ENCODE measurements around the gene NDUFB10. TPM values are rescaled to one million over a fixed set of nuclear protein-coding genes. Genes with fewer than 3 reads are reported as not detected.
A peak's percentile ranks its signal among the peaks of the same experiment; 100 is the strongest.

Gene NDUFB10
- total RNA-seq, 4 donors from 2014 or later: 174 to 325 (median 284) TPM

GRCh38 chr16:1977875-1978268, 18.5 kb downstream of the NDUFB10 start:
- no peak for DNase-seq
- H3K9me3 ChIP-seq: no peaks in the 10 kb centered on the region
- intact Hi-C loops (cut with DNase I): no loop called here
- H3K27ac ChIP-seq: no peak overlapping the region
- peaks cover 1 to 13% of the 10 kb centered on the region in 2 donors for H3K4me1 ChIP-seq
- peaks cover 43 to 50% of the 10 kb centered on the region in 2 donors for H3K36me3 ChIP-seq
- WGBS, 2 donors: 93 to 95% methylated on average over 10 to 13 of the region's 18 CpGs
- H3K4me3 ChIP-seq (replicated peaks in 1 of 3): no peak overlapping the region
- TF ChIP-seq CTCF (IDR thresholded peaks at IDR 0.05) (no peak), POLR2A (IDR thresholded peaks at IDR 0.05) (no peak)
- H3K27me3 ChIP-seq: peaks cover 13% of the 10 kb centered on the region

DNA sequence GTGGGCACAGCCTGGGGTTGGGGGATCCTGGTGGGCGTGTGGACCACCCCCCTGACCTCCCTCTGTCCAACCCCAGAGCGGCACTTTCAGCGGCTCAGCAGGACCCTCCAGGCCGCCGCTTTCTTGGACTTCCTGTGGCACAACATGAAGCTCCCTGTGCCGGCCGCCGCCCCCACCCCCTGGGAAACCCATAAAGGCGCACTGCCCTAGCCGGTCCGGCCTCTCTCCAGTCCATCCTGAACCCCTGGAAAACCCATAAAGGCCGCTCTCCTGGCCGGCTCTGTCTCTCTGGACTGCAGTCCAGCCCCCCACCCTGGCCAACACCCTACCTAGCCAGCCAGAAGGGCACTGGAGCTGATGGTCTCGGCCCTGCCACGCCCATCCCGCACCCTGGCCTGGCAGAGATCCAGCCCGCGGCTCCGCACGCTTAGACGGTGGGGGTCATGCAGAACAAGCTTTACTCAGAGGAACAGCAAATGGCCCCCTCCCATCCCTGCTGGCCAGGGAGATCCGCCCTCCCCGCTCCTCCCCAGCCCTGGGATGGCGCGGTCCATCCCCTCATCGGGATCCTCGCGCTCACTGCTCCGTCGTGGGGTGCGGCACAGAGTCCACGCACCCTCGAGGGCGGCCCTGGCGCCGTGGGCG, 19.3 kb downstream of the NDUFB10 start:
- Histone ChIP-seq H3K4me1 (peaks cover 5 to 13% of the 10 kb centered on the region in 2 donors), H3K36me3 (peaks cover 43 to 50% of the 10 kb centered on the region in 2 donors), H3K4me3 (replicated peaks in 1 of 3) (no peak overlapping the region), H3K9me3 (no peaks in the 10 kb centered on the region), H3K27ac (no peak overlapping the region), H3K27me3 (peaks cover 13% of the 10 kb centered on the region)
- TF ChIP-seq POLR2A (IDR thresholded peaks at IDR 0.05) (no peak), CTCF (IDR thresholded peaks at IDR 0.05) (no peak)
- intact Hi-C loops (cut with DNase I): no loop called here
- 76 to 97% methylated on average over 5 to 13 of the region's 37 CpGs for WGBS, 2 donors
- no peak for DNase-seq

GRCh38 chr16:1979271-1980029, 20.1 kb downstream of the NDUFB10 start:
- intact Hi-C loops (cut with DNase I): no loop called here
- H3K27ac ChIP-seq: no peak overlapping the region
- 28 to 38% methylated on average over 11 to 43 of the region's 70 CpGs for WGBS, 2 donors
- peaks cover 42 to 45% of the 10 kb centered on the region in 2 donors for H3K36me3 ChIP-seq
- peak in 1 of 2 donors; percentile 12 for TF ChIP-seq POLR2A (IDR thresholded peaks at IDR 0.05)
- TF ChIP-seq CTCF (IDR thresholded peaks at IDR 0.05): no peak
- H3K9me3 ChIP-seq: no peaks in the 10 kb centered on the region
- DNase-seq: peak; percentile 30 to 54
- H3K4me1 ChIP-seq: peaks cover 5 to 15% of the 10 kb centered on the region in 2 donors
- H3K4me3 ChIP-seq (replicated peaks in 1 of 3): no peak overlapping the region
- peaks cover 13% of the 10 kb centered on the region for H3K27me3 ChIP-seq

DNA sequence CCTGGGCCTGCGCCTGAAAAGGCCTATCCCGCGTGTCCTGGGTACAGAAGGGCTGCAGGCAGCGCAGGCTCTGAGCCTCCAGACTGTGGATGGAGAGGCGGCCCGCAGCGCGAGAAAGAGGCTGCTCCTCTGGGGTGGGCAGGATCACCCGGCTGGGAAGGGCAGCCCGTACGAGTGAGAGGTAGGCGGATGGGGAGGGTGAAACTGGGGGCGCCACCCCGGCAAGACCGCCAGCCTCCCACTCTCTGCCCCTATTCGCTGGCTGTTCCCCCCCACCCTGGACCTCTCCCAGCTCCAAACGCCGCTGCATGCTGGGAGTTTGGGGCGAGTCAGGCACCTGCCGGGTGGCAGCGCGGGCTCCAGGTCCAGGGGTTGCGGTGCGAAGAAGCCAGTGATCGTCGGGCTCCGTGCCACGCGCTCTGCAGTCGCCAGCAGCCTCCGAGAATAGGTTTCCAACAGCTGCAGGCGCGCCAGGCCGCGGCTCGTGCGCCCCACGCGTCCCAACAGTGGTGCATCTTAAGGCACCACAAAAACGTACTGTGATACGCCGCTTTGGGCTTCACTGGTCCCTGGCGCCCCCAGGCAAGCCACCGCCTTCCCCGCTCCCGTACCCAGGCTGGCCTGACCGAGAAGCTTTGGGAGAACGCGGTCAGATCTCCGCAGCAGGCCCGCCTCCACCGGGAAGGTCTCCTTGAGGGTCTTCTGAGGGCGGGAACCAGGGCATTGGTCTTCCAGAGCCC, 20.9 kb downstream of the NDUFB10 start:
- Histone ChIP-seq H3K36me3 (peaks cover 35 to 38% of the 10 kb centered on the region in 2 donors), H3K27ac (no peak overlapping the region), H3K9me3 (no peaks in the 10 kb centered on the region), H3K4me1 (peaks cover 5 to 22% of the 10 kb centered on the region in 2 donors), H3K27me3 (peaks cover 13% of the 10 kb centered on the region), H3K4me3 (replicated peaks in 1 of 3) (no peak overlapping the region)
- TF ChIP-seq POLR2A (IDR thresholded peaks at IDR 0.05) (no peak), CTCF (IDR thresholded peaks at IDR 0.05) (no peak)
- 2 to 8% methylated on average over 10 to 13 of the region's 53 CpGs for WGBS, 2 donors
- intact Hi-C loops (cut with DNase I): no loop called here
- no peak for DNase-seq
